Chondrocyte (in vitro differentiated cells): ENCODE data around the gene CEP128. TPM values are rescaled to one million over a fixed set of nuclear protein-coding genes. Genes with fewer than 3 reads are reported as not detected.

Experiments used
- DNase-seq: peaks from one replicate; pipeline ENCODE4 v3.0.0; 2021; ENCODE audit warnings: mixed read lengths, low spot score
- H3K27ac Mint-ChIP-seq: one replicate; pipeline ENCODE4 v1.8.0; 2021; ENCODE audit warnings: mild to moderate bottlenecking, moderate library complexity, mixed read lengths; ENCODE audit not compliant: unreplicated experiment
- H3K27me3 Mint-ChIP-seq: 2 replicates; pipeline ENCODE4 v1.8.0; 2021; ENCODE audit warnings: low read depth, mixed read lengths
- H3K36me3 Mint-ChIP-seq: 2 replicates; pipeline ENCODE4 v1.8.0; 2021; ENCODE audit warnings: low read depth, mixed read lengths
- H3K4me1 Mint-ChIP-seq: 2 replicates; pipeline ENCODE4 v1.8.0; 2021; ENCODE audit warnings: low read depth, mild to moderate bottlenecking, mixed read lengths
- H3K4me3 Mint-ChIP-seq: one replicate; pipeline ENCODE4 v1.8.0; 2021; ENCODE audit warnings: mild to moderate bottlenecking, moderate library complexity, mixed read lengths; ENCODE audit not compliant: unreplicated experiment
- H3K9me3 Mint-ChIP-seq: 2 replicates; pipeline ENCODE4 v1.8.0; 2021; ENCODE audit warnings: low read depth, mixed read lengths
- CTCF ChIP-seq: fragments of 200-600 bp; sonication (generic); IDR thresholded peaks from 2 replicates; pipeline ENCODE4 v1.5.0; 2021; ENCODE audit warnings: antibody characterized with exemption, mild to moderate bottlenecking, moderate library complexity
- total RNA-seq: library from RNA; stranded (reverse); gene quantifications from 3 replicates; pipeline ENCODE4 v1.2.1, GENCODE V29; 2021

Gene CEP128
- total RNA-seq, 1 donor from 2014 or later = 3.5 TPM

GRCh38 chr14:80692903-80693302, 248.6 kb downstream of the CEP128 start:
- H3K27me3 Mint-ChIP-seq = no peaks in the 10 kb centered on the region
- H3K4me1 Mint-ChIP-seq = no peaks in the 10 kb centered on the region
- no peak overlapping the region for H3K4me3 Mint-ChIP-seq
- peaks cover 1% of the 10 kb centered on the region for H3K36me3 Mint-ChIP-seq
- no peak for DNase-seq
- no peak overlapping the region for H3K27ac Mint-ChIP-seq
- peaks cover 10% of the 10 kb centered on the region for H3K9me3 Mint-ChIP-seq
- TF ChIP-seq CTCF = no peak

- no peak overlapping the region for H3K4me3 Mint-ChIP-seq
- no peak overlapping the region for H3K27ac Mint-ChIP-seq
- no peak for DNase-seq
- H3K27me3 Mint-ChIP-seq = no peaks in the 10 kb centered on the region
- peaks cover 47% of the 10 kb centered on the region for H3K9me3 Mint-ChIP-seq
- H3K36me3 Mint-ChIP-seq = peaks cover 13% of the 10 kb centered on the region
- peaks cover 2% of the 10 kb centered on the region for H3K4me1 Mint-ChIP-seq
- TF ChIP-seq CTCF = no peak
Measured at GRCh38 chr14:80681651-80682050, 259.9 kb downstream of the CEP128 start.

GRCh38 chr14:80679273-80679672, 262.3 kb downstream of the CEP128 start:
- Mint-ChIP-seq H3K9me3 (peaks cover 34% of the 10 kb centered on the region), H3K4me3 (no peak overlapping the region), H3K27ac (no peak overlapping the region), H3K4me1 (no peaks in the 10 kb centered on the region), H3K36me3 (peaks cover 13% of the 10 kb centered on the region), H3K27me3 (no peaks in the 10 kb centered on the region)
- DNase-seq = no peak
- TF ChIP-seq CTCF = no peak

- H3K27ac Mint-ChIP-seq = no peak overlapping the region
- no peaks in the 10 kb centered on the region for H3K4me1 Mint-ChIP-seq
- no peak for TF ChIP-seq CTCF
- no peak overlapping the region for H3K4me3 Mint-ChIP-seq
- peaks cover 25% of the 10 kb centered on the region for H3K9me3 Mint-ChIP-seq
- H3K36me3 Mint-ChIP-seq = peaks cover 13% of the 10 kb centered on the region
- no peak for DNase-seq
- no peaks in the 10 kb centered on the region for H3K27me3 Mint-ChIP-seq
Measured at GRCh38 chr14:80678436-80678835, 263.1 kb downstream of the CEP128 start.

GRCh38 chr14:80669426-80669825, 272.1 kb downstream of the CEP128 start:
- Mint-ChIP-seq H3K9me3 (peaks cover 17% of the 10 kb centered on the region), H3K4me1 (peaks cover 16% of the 10 kb centered on the region), H3K4me3 (no peak overlapping the region), H3K36me3 (peaks cover 3% of the 10 kb centered on the region), H3K27ac (peak overlapping the region; percentile 80), H3K27me3 (no peaks in the 10 kb centered on the region)
- DNase-seq = no peak
- TF ChIP-seq CTCF = no peak
